Measurements from ENCODE around the gene NAT14.
"Not testable (repeated sequence)": the region's sequence is repeated elsewhere in the genome, so short reads cannot be mapped to it uniquely, and the experiment has no call there.

Gene NAT14

GRCh38 chr19:55487924-55488687, 3.1 kb downstream of the NAT14 start, which contains the start of gene SSC5D:
SSC5D (plus strand) TSS chr19:55488436; CDS start chr19:55488590, 154 bp downstream.
- no peak for DNase-seq

- no peak for DNase-seq
Observed at GRCh38 chr19:55488986-55489710, 4.2 kb downstream of the NAT14 start.

- no peak for DNase-seq
Observed at GRCh38 chr19:55489711-55490477, 4.9 kb downstream of the NAT14 start.

- DNase-seq: no peak
Observed at GRCh38 chr19:55490478-55491432, 5.8 kb downstream of the NAT14 start.

- DNase-seq: no peak
Observed at GRCh38 chr19:55491546-55492360, 6.8 kb downstream of the NAT14 start.

- DNase-seq: no peak
Observed at GRCh38 chr19:55492362-55492944, 7.5 kb downstream of the NAT14 start.

GRCh38 chr19:55493052-55493644, 8.2 kb downstream of the NAT14 start:
- no peak for DNase-seq

GRCh38 chr19:55493645-55494171, 8.7 kb downstream of the NAT14 start:
- no peak for DNase-seq

GRCh38 chr19:55494172-55494761, 9.3 kb downstream of the NAT14 start:
- no peak for DNase-seq

- no peak for DNase-seq
Observed at GRCh38 chr19:55495646-55496349, 10.8 kb downstream of the NAT14 start.

- not testable (repeated sequence) for DNase-seq
Observed at GRCh38 chr19:55496820-55497219, 11.8 kb downstream of the NAT14 start.

- no peak for DNase-seq
Observed at GRCh38 chr19:55497763-55498162, 12.8 kb downstream of the NAT14 start.

GRCh38 chr19:55498246-55498840, 13.4 kb downstream of the NAT14 start:
- no peak for DNase-seq

- DNase-seq: no peak
Observed at GRCh38 chr19:55500368-55500952, 15.5 kb downstream of the NAT14 start.

- DNase-seq: no peak
Observed at GRCh38 chr19:55502197-55502952, 17.4 kb downstream of the NAT14 start.

GRCh38 chr19:55503157-55503501, 18.1 kb downstream of the NAT14 start:
- no peak for DNase-seq

GRCh38 chr19:55503502-55504251, 18.7 kb downstream of the NAT14 start:
- DNase-seq: peak; percentile 93

All from inflammatory macrophage treated with lipopolysaccharide for 4 hours (primary cell).